ENCODE measurements around the gene KIAA1586.
"Not testable (repeated sequence)": the region's sequence is repeated elsewhere in the genome, so short reads cannot be mapped to it uniquely, and the experiment has no call there.

KIAA1586 gene, protein sequence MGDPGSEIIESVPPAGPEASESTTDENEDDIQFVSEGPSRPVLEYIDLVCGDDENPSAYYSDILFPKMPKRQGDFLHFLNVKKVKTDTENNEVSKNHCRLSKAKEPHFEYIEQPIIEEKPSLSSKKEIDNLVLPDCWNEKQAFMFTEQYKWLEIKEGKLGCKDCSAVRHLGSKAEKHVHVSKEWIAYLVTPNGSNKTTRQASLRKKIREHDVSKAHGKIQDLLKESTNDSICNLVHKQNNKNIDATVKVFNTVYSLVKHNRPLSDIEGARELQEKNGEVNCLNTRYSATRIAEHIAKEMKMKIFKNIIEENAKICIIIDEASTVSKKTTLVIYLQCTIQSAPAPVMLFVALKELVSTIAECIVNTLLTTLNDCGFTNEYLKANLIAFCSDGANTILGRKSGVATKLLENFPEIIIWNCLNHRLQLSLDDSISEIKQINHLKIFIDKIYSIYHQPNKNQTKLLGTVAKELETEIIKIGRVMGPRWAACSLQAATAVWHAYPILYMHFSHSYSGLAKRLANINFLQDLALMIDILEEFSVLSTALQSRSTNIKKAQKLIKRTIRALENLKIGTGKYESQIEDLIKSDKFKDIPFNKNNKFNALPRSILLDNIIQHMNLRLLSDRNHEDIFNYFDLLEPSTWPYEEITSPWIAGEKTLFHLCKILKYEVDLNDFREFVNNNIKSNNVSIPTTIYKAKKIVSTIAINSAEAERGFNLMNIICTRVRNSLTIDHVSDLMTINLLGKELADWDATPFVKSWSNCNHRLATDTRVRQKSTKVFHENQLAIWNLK

DNA sequence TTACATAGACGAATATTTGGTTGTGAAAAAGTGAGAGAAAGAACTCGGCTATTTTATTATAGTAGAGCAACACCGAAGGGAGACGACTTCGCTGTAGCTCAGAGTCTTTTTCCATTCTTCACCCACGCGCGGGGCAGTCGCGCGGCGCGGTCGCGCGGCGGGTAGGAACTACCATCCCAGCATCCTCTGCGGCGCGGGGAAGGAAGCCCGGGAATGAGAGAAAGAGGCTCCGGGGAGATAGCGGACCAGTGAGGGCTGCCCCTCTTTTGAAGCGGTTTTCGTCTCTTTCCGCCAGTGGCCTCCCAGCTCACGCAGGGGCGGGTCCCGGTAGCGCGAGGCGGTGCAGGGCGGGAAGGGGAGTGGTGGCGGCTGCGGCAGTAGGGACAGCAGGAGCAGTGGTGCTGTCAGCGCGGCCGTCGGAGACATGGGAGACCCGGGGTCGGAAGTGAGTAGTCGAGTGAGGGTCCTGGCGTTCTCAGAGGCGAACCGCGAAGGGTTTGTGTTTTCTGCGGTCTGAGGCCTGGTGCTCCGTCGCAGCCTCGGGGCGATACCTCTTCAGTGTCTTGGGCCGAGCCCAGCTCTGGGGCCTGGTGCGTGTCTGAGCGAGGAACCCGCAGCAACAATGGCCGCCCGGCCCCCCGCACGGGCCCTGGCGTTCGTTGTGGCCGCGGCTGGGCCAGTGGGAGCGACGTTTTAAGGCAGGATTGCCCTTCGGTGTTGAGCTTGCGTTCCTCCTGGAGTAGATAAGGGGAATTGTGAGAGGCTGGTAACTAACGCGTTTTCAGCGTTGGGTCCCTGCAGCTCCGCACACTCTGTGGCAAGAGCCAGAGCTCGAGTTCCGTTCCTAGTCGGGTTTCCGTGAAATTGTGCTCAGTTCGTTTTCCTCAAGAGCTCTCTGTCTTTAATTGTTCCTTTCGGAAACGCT is at the start of gene KIAA1586:
Gene KIAA1586, plus strand, starts transcription at position 362 of the 925 bp plus-strand sequence. Its CDS starts 63 bp downstream, at position 425.
- peak within 1 kb of the TSS; percentile 49 for H3K4me3 ChIP-seq (ENCODE audit: low read length)
- DNase-seq (ENCODE audit: low read depth) = peak; percentile 85

DNA sequence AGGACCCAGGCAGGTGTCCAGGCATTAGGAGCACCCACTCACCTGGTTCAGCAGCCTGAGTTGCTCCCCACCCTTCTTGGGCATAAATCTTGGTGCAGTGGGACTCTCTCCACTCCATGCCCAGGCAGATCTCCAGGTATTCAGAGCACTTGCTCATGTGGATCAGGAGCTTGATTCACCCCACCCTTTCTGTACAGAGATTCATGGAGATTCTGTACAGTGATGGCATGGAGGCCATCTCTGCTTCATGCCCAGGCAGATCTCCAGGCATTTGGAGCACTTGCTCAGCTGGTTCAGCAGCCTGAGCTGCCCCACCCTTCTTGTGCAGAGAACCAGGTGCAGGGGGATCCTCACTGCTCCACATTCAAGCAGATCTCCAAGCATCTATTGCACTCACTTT is 47.4 kb upstream of the KIAA1586 start:
- DNase-seq (ENCODE audit: low read depth) = peak; percentile 93
- H3K4me3 ChIP-seq (ENCODE audit: low read length) = no peak overlapping the region
- TF ChIP-seq, protein P1, sequence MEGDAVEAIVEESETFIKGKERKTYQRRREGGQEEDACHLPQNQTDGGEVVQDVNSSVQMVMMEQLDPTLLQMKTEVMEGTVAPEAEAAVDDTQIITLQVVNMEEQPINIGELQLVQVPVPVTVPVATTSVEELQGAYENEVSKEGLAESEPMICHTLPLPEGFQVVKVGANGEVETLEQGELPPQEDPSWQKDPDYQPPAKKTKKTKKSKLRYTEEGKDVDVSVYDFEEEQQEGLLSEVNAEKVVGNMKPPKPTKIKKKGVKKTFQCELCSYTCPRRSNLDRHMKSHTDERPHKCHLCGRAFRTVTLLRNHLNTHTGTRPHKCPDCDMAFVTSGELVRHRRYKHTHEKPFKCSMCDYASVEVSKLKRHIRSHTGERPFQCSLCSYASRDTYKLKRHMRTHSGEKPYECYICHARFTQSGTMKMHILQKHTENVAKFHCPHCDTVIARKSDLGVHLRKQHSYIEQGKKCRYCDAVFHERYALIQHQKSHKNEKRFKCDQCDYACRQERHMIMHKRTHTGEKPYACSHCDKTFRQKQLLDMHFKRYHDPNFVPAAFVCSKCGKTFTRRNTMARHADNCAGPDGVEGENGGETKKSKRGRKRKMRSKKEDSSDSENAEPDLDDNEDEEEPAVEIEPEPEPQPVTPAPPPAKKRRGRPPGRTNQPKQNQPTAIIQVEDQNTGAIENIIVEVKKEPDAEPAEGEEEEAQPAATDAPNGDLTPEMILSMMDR (IDR thresholded peaks at IDR 0.05; ENCODE audit: insufficient read depth, low read depth, low read length, missing control alignments) = no peak

DNA sequence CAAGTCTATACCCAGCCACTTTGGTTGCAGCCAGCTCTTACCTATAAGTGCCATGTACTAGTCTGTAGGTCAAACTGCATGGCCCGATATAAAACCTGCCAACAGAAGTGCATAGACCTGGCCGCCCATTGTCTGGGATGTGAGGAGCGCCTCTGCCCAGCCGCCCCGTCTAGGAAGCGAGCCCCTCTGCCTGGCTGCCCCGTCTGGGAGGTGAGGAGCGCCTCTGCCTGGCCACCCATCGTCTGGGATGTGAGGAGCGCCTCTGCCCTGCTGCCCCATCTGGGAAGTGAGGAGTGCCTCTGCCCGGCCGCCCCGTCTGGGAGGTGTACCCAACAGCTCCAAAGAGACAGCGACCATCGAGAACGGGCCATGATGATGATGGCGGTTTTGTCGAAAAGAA is 46.7 kb upstream of the KIAA1586 start:
- DNase-seq (ENCODE audit: low read depth); H3K4me3 ChIP-seq (ENCODE audit: low read length): not testable (repeated sequence)

DNA sequence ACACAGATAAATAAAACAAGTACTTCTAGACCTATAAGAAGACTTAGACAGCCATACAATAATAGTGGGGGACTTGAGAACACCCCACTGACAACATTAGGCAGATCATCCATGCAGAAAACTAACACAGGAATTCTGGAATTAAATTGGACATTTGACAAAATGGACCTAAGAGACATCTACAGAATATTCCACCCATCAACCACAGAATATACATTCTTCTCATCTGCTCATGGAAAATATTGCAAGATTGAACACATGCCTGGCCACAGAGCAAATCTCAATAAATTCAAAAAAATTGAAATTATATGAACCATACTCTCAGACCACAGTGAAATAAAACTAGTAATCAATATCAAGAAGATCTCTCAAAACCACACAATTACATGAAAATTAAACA is 44.3 kb upstream of the KIAA1586 start:
- TF ChIP-seq, protein P1 (IDR thresholded peaks at IDR 0.05; ENCODE audit: insufficient read depth, low read depth, low read length, missing control alignments) = no peak
- no peak overlapping the region for H3K4me3 ChIP-seq (ENCODE audit: low read length)
- no peak for DNase-seq (ENCODE audit: low read depth)

DNA sequence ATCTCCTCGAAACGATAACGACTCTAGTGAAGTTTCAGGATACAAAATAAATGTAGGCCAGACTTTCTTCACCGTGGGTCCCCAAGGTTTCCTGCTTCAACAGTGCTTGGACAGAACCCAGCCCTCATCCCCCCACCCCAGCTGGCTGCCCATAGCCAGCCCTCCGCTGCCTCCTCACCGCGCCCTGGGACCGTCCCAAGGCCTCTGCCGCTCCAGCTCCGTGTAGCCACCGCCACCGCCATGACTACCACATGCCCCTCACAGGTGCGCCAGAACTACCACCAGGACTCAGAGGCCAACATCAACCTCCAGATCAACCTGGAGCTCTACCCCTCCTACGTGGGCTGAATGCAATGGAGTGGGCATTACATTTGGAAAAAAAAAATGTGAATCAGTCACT is 42.2 kb upstream of the KIAA1586 start:
- TF ChIP-seq, protein P1 (IDR thresholded peaks at IDR 0.05; ENCODE audit: insufficient read depth, low read depth, low read length, missing control alignments) = no peak
- H3K4me3 ChIP-seq (ENCODE audit: low read length) = no peak overlapping the region
- DNase-seq (ENCODE audit: low read depth) = no peak

DNA sequence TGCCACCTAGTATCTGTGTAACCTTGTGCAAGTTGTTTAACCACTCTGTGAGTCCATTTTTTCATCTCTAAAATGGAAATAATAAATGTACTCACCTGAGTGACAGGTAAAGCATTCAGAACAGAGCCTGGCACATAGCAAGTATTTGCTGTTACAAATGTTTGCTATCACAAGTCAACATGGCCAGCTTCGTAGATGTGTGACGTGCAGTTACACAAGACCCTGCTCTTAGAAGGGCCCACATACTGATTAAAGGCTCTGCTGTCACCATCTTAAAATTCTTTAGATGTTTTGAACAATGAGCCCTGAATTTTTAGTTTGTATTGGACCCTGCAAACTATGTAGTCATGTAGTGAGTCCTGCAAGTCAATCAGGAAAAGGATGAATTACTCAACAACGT is 40.4 kb upstream of the KIAA1586 start:
- TF ChIP-seq, protein P1 (IDR thresholded peaks at IDR 0.05; ENCODE audit: insufficient read depth, low read depth, low read length, missing control alignments) = no peak
- H3K4me3 ChIP-seq (ENCODE audit: low read length) = no peak overlapping the region
- DNase-seq (ENCODE audit: low read depth) = no peak

DNA sequence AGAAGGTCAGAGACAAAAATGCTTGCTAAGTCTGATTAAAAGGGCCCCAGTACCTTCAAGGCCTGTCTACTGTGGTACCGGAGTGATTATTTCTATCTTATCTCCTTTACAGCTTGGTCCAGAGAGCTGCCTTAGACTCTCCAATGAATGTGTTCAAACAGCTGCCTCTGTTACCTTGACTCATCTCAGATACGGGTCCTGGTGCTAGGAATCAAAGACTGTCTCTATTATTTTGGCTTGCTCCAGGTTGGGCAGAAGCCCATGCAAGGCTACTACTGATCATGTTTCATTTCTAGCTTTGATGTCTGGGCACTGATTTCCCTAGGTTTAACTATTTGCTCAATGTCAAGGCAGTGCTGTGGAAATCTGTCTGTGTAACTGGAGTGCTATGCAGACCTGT is 38.4 kb upstream of the KIAA1586 start:
- H3K4me3 ChIP-seq (ENCODE audit: low read length); DNase-seq (ENCODE audit: low read depth): not testable (repeated sequence)

DNA sequence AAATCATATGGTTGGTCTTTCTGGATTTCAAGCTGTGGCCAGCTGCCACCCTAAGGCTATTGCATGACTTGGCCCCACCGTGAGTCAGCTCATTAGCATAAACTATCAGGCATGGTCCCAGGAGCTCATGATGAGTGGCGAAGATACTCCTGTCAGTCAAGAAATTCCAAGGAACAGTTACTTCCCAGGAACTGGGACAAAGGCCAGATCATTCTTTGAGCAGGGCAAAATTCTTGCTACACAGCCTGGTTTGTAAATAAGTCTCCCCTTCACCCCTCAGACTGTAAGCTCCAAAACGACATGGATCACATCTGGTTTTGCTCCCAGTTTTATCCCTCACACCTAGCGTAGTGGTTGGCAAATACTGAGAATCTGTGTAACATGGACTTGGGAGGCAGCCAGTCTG is 33.0 kb upstream of the KIAA1586 start:
- no peak overlapping the region for H3K4me3 ChIP-seq (ENCODE audit: low read length)
- DNase-seq (ENCODE audit: low read depth) = peak; percentile 86
- TF ChIP-seq, protein P1 (IDR thresholded peaks at IDR 0.05; ENCODE audit: insufficient read depth, low read depth, low read length, missing control alignments) = no peak

Data from epithelial cell of esophagus (primary cell).